H1 (cell line): Measurements from ENCODE around the gene SLX9. TPM values are rescaled to one million over a fixed set of nuclear protein-coding genes. Genes with fewer than 3 reads are reported as not detected.
A peak's percentile ranks its signal among the peaks of the same experiment; 100 is the strongest.

Source experiments
- CTCF ChIA-PET: fragments of 300-600 bp; sonication (Branson Sonifier 250); formaldehyde crosslinking; loops from one replicate; lab custom pipeline; 2021; ENCODE audit not compliant: partially characterized antibody; lab: Charles Lee
- POLR2A ChIA-PET: fragments of 300-600 bp; sonication (Branson Sonifier 250); formaldehyde crosslinking; loops from one replicate; lab custom pipeline; 2021; ENCODE audit warnings: inconsistent platforms; ENCODE audit not compliant: partially characterized antibody; lab: Charles Lee
- DNase-seq, 2 experiments: peaks; one replicate each; pipeline versions ENCODE4 v3.0.0 to v3.0.0-alpha.2; 2010 to 2022; ENCODE audit warnings: low spot score in 2 of 2, low read depth in 1 of 2, mixed read lengths in 1 of 2
- FAIRE-seq: peaks from 2 replicates; lab custom pipeline; 2011; peaks lifted over from hg19 to GRCh38; lab: Jason Lieb, UNC
- H2AFZ ChIP-seq: 2 replicates; pipeline ENCODE4 v1.8.1; 2012; ENCODE audit warnings: low read length, inconsistent platforms
- H2AK5ac ChIP-seq: 2 replicates; pipeline ENCODE4 v1.6.1; 2013; ENCODE audit warnings: low read depth, low read length
- H2BK120ac ChIP-seq: replicated peaks from 2 replicates; pipeline ENCODE3; 2013; ENCODE audit warnings: low read depth, low read length, inconsistent platforms
- H2BK12ac ChIP-seq: 2 replicates; pipeline ENCODE4 v1.6.1; 2013; ENCODE audit warnings: low read depth, low read length
- H2BK15ac ChIP-seq: 2 replicates; pipeline ENCODE4 v1.6.1; 2013; ENCODE audit warnings: low read length
- H2BK20ac ChIP-seq: 2 replicates; pipeline ENCODE4 v1.6.1; 2013; ENCODE audit warnings: low read length
- H2BK5ac ChIP-seq: 2 replicates; pipeline ENCODE4 v1.6.1; 2013; ENCODE audit warnings: low read depth, low read length
- H3K14ac ChIP-seq: 2 replicates; pipeline ENCODE4 v1.6.1; 2013; ENCODE audit warnings: inconsistent platforms; ENCODE audit not compliant: insufficient read length
- H3K18ac ChIP-seq: 2 replicates; pipeline ENCODE4 v1.6.1; 2013; ENCODE audit warnings: low read length; ENCODE audit errors: extremely low read depth
- H3K23ac ChIP-seq: 2 replicates; pipeline ENCODE4 v1.6.1; 2013; ENCODE audit warnings: inconsistent platforms; ENCODE audit not compliant: insufficient read length
- H3K23me2 ChIP-seq: 2 replicates; pipeline ENCODE4 v1.6.1; 2013; ENCODE audit warnings: low read depth, low read length
- H3K27ac ChIP-seq: 2 replicates; pipeline ENCODE4 v1.6.1; 2011; ENCODE audit warnings: low read depth, low read length, inconsistent platforms
- H3K27me3 ChIP-seq, 4 experiments: replicated peaks in 1 of 4; 1 replicate in 1 of 4; 2 replicates in 3 of 4; pipeline versions ENCODE4 v1.6.1 to v1.8.1; 2011 to 2013; ENCODE audit warnings: low read length in 3 of 4, mild to moderate bottlenecking in 3 of 4, inconsistent platforms in 2 of 4, mixed read lengths in 2 of 4, moderate library complexity in 1 of 4; ENCODE audit not compliant: control insufficient read depth in 3 of 4, insufficient read depth in 3 of 4; ENCODE audit errors: extremely low read depth in 1 of 4
- H3K36me3 ChIP-seq, 4 experiments: 2 replicates each; pipeline versions ENCODE4 v1.6.1 to v1.8.1; 2011 to 2013; ENCODE audit warnings: mild to moderate bottlenecking in 4 of 4, low read length in 3 of 4, moderate library complexity in 2 of 4, control low read depth in 1 of 4, inconsistent platforms in 1 of 4; ENCODE audit not compliant: insufficient read depth in 4 of 4, control insufficient read depth in 2 of 4
- H3K4ac ChIP-seq: replicated peaks from 2 replicates; pipeline ENCODE3; 2013; ENCODE audit warnings: low read length, low read depth, mixed read lengths, inconsistent platforms; ENCODE audit not compliant: insufficient read length
- H3K4me1 ChIP-seq, 4 experiments: replicated peaks in 1 of 4; 1 replicate in 1 of 4; 2 replicates in 3 of 4; pipeline versions ENCODE4 v1.6.1 to v1.8.1; 2011 to 2013; ENCODE audit warnings: low read length in 3 of 4, inconsistent platforms in 2 of 4, mixed read lengths in 1 of 4; ENCODE audit not compliant: insufficient read depth in 4 of 4, control insufficient read depth in 3 of 4
- H3K4me2 ChIP-seq, 2 experiments: 2 replicates each; pipeline versions ENCODE4 v1.6.1 to v1.8.1; 2011 to 2013; ENCODE audit warnings: low read depth in 2 of 2, low read length in 2 of 2, control low read depth in 1 of 2, inconsistent platforms in 1 of 2, mild to moderate bottlenecking in 1 of 2; ENCODE audit not compliant: insufficient read depth in 1 of 2
- H3K4me3 ChIP-seq, 4 experiments: fragments of 200-600, 300-600 bp in 1 of 4; sonication (generic), shearing (Covaris generic), sonication (Bioruptor Twin) in 1 of 4; 2 replicates each; pipeline versions ENCODE4 v1.5.1 to v1.8.1; 2011 to 2016; ENCODE audit warnings: low read length in 4 of 4, low read depth in 3 of 4, control low read depth in 2 of 4, inconsistent platforms in 2 of 4, mild to moderate bottlenecking in 2 of 4, mixed read lengths in 1 of 4, moderate library complexity in 1 of 4; ENCODE audit not compliant: insufficient read depth in 2 of 4; ENCODE audit errors: extremely low read depth in 1 of 4
- H3K56ac ChIP-seq: replicated peaks from 2 replicates; pipeline ENCODE3; 2013; ENCODE audit warnings: low read depth, mild to moderate bottlenecking, mixed read lengths, low read length, inconsistent platforms; ENCODE audit not compliant: insufficient read length
- H3K79me1 ChIP-seq: 2 replicates; pipeline ENCODE4 v1.6.1; 2013; ENCODE audit warnings: low read depth, low read length, control low read depth
- H3K79me2 ChIP-seq, 2 experiments: 2 replicates each; pipeline versions ENCODE4 v1.6.1 to v1.8.1; 2012 to 2013; ENCODE audit warnings: low read length in 2 of 2, mild to moderate bottlenecking in 2 of 2, inconsistent platforms in 1 of 2; ENCODE audit not compliant: insufficient read depth in 2 of 2, control insufficient read depth in 1 of 2
- H3K9ac ChIP-seq, 4 experiments: replicated peaks in 1 of 4; 1 replicate in 1 of 4; 2 replicates in 3 of 4; pipeline versions ENCODE4 v1.6.1 to v1.8.1; 2011 to 2013; ENCODE audit warnings: low read depth in 3 of 4, low read length in 3 of 4, control low read depth in 2 of 4, mild to moderate bottlenecking in 2 of 4, moderate library complexity in 2 of 4, inconsistent platforms in 1 of 4; ENCODE audit errors: extremely low read depth in 1 of 4
- H3K9me3 ChIP-seq, 2 experiments: 2 replicates each; pipeline versions ENCODE4 v1.6.1 to v1.8.1; 2012 to 2013; ENCODE audit warnings: mild to moderate bottlenecking in 2 of 2, moderate library complexity in 2 of 2, control low read depth in 1 of 2, inconsistent platforms in 1 of 2, low read depth in 1 of 2, low read length in 1 of 2, mixed read lengths in 1 of 2; ENCODE audit not compliant: insufficient read depth in 2 of 2
- H4K20me1 ChIP-seq, 2 experiments: replicated peaks in 1 of 2; 2 replicates each; pipeline versions ENCODE3 to v1.8.1; 2011 to 2013; ENCODE audit warnings: inconsistent platforms in 2 of 2, low read length in 2 of 2, mild to moderate bottlenecking in 1 of 2; ENCODE audit not compliant: insufficient read depth in 2 of 2, control insufficient read depth in 1 of 2
- H4K5ac ChIP-seq: 2 replicates; pipeline ENCODE4 v1.6.1; 2013; ENCODE audit warnings: low read length, low read depth, mixed read lengths, inconsistent platforms; ENCODE audit not compliant: insufficient read length
- H4K8ac ChIP-seq: 2 replicates; pipeline ENCODE4 v1.8.0; 2013; ENCODE audit warnings: mild to moderate bottlenecking, moderate library complexity, low read length, inconsistent platforms; ENCODE audit not compliant: insufficient read depth; ENCODE audit errors: extremely low read depth
- H4K91ac ChIP-seq: replicated peaks from 2 replicates; pipeline ENCODE3; 2013; ENCODE audit warnings: low read length, mixed read lengths, inconsistent platforms; ENCODE audit not compliant: insufficient read length
- CEBPB ChIP-seq: IDR thresholded peaks from 2 replicates; pipeline ENCODE4 v1.6.1; 2012; ENCODE audit warnings: low read depth, low read length
- PHF8 ChIP-seq: fragments of 200-600 bp; sonication (generic); conservative IDR thresholded peaks from 2 replicates; pipeline ENCODE4 v1.7.1; 2012; ENCODE audit warnings: low read depth, mild to moderate bottlenecking, inconsistent platforms, low read length, moderate library complexity
- RBBP5 ChIP-seq: IDR thresholded peaks from 2 replicates; pipeline ENCODE4 v1.7.1; 2012; ENCODE audit warnings: low read depth, mild to moderate bottlenecking, inconsistent platforms, low read length, moderate library complexity, borderline replicate concordance
- WGBS, 2 experiments: shearing (Covaris generic) in 1 of 2; methylation state at CpG; one replicate each; pipeline versions ENCODE4 v1.1.6 to v1.1.7; 2013 to 2015; ENCODE audit warnings: low lambda C conversion rate in 2 of 2, mixed read lengths in 2 of 2, inconsistent platforms in 1 of 2, low coverage in 1 of 2, missing lambda C conversion rate in 1 of 2; ENCODE audit not compliant: insufficient replicate concordance in 2 of 2, insufficient coverage in 1 of 2, insufficient read length in 1 of 2; ENCODE audit errors: extremely low coverage in 1 of 2, missing lambda C conversion rate in 1 of 2; 5-methylcytosine and 5-hydroxymethylcytosine counted together
- polyA plus RNA-seq, 7 experiments: library from polyadenylated mRNA; depleted of rRNA in 3 of 7; stranded (reverse) in 5 of 7; unstranded in 2 of 7; fragments of >200 nt in 5 of 7; fragments of 200-250 nt in 2 of 7; gene quantifications; 1 replicate in 5 of 7; 2 replicates in 1 of 7; 4 replicates in 1 of 7; pipeline versions ENCODE4 v1.2.1 to v1.2.3, GENCODE V29; 2011 to 2013; ENCODE audit warnings: missing spikeins in 2 of 7, mixed read lengths in 2 of 7
- total RNA-seq: library from RNA; stranded (reverse); fragmentation: NEBNext Ultra II Directional; extraction: Animal tissue kit (Norgen Biotek cat#: 25700); gene quantifications from 2 replicates; pipeline ENCODE4 v1.2.1, GENCODE V29; 2021

Gene SLX9
- total and polyA plus RNA-seq, 2 of the 8 experiments (the other 6 are each of a cell fraction or from before 2014, with no cell fraction given): 17.7 to 57.3 TPM

GRCh38 chr21:44929799-44930542, 9.9 kb upstream of the SLX9 start:
- Histone ChIP-seq H4K20me1 (peaks cover 0 to 3% of the 10 kb centered on the region in 2 experiments), H2BK15ac (peak overlapping the region; percentile 95; the same call in 1 of the 2 replicates), H4K5ac (no peak overlapping the region), H3K23ac (no peak overlapping the region), H3K18ac (no peak overlapping the region), H2BK120ac (no peak overlapping the region), H3K27ac (no peak overlapping the region), H2AFZ (no peak overlapping the region), H4K91ac (no peak overlapping the region), H3K9me3 (no peaks in the 10 kb centered on the region), H3K4me3 (no peak overlapping the region), H2BK20ac (0 out of 2 replicates have a peak overlapping the region, but pooled peaks have one; percentile 72), H2BK12ac (peak overlapping the region; percentile 75; the same call in 1 of the 2 replicates), H3K23me2 (peaks cover 7% of the 10 kb centered on the region; the same call in 1 of the 2 replicates), H4K8ac (no peak overlapping the region), H3K36me3 (peaks cover 0 to 4% (median 0%) of the 10 kb centered on the region in 4 experiments; a peak in 1 of 8 replicates), H3K27me3 (peaks cover 25 to 88% (median 70%) of the 10 kb centered on the region in 4 experiments), H3K56ac (no peak overlapping the region), H3K4me1 (peaks cover 0 to 30% (median 20%) of the 10 kb centered on the region in 4 experiments; a peak in 5 of 7 replicates), H3K4me2 (no peak overlapping the region), H2AK5ac (no peak overlapping the region), H2BK5ac (no peak overlapping the region), H3K9ac (no peak overlapping the region), H3K79me2 (no peaks in the 10 kb centered on the region), H3K4ac (no peak overlapping the region), H3K14ac (no peak overlapping the region), H3K79me1 (no peaks in the 10 kb centered on the region)
- POLR2A ChIA-PET: interaction anchor here (1.3 to 2.4 kb wide), 3 partner anchors 10 to 144 kb away, joined by 3 to 7 read pairs (median 5); partner anchors contain the start of genes ADARB1, PTTG1IP and SLX9
- DNase-seq (no peak), FAIRE-seq (no peak)
- CTCF ChIA-PET: interaction anchor here (1.4 to 1.5 kb wide), 2 partner anchors 18 to 37 kb away, joined by 3 to 10 read pairs; no protein-coding TSS in a partner anchor
- WGBS, 2 experiments: 58% methylated on average over 7 of the region's 9 CpGs; no CpG with 5 or more reads in 1 of the 2 experiments
- TF ChIP-seq CEBPB (no peak), PHF8 (no peak), RBBP5 (no peak)
